WERI-Rb-1 (cell line): ENCODE results near the gene TBC1D12.

Source experiments
- DNase-seq: peaks from one replicate; pipeline ENCODE4 v3.0.0-alpha.2; 2020
- H3K27ac ChIP-seq: fragments of 250-450 bp; sonication (Bioruptor Pico); 2 replicates; pipeline ENCODE4 v1.5.1; 2020; ENCODE audit warnings: mild to moderate bottlenecking, moderate library complexity
- H3K27me3 ChIP-seq: fragments of 250-450 bp; sonication (Bioruptor Pico); 2 replicates; pipeline ENCODE4 v1.5.1; 2021; ENCODE audit warnings: mild to moderate bottlenecking, low read depth, moderate library complexity; ENCODE audit not compliant: insufficient read depth, severe bottlenecking
- H3K36me3 ChIP-seq: fragments of 250-450 bp; sonication (Bioruptor Pico); 2 replicates; pipeline ENCODE4 v1.5.1; 2020; ENCODE audit warnings: mild to moderate bottlenecking, moderate library complexity
- H3K4me3 ChIP-seq: 2 replicates; pipeline ENCODE4 v1.5.1; 2011; ENCODE audit warnings: low read depth, mild to moderate bottlenecking, control low read depth, low read length
- H3K9me3 ChIP-seq: fragments of 250-450 bp; sonication (Bioruptor Pico); 2 replicates; pipeline ENCODE4 v1.5.1; 2021; ENCODE audit warnings: mild to moderate bottlenecking, moderate library complexity; ENCODE audit not compliant: severe bottlenecking
- TF ChIP-seq, protein P1 (sequence below): IDR thresholded peaks from 2 replicates; pipeline ENCODE4 v1.5.1; 2011; ENCODE audit warnings: low read depth, mild to moderate bottlenecking, control low read depth, inconsistent platforms, low read length

The TBC1D12 gene

DNA sequence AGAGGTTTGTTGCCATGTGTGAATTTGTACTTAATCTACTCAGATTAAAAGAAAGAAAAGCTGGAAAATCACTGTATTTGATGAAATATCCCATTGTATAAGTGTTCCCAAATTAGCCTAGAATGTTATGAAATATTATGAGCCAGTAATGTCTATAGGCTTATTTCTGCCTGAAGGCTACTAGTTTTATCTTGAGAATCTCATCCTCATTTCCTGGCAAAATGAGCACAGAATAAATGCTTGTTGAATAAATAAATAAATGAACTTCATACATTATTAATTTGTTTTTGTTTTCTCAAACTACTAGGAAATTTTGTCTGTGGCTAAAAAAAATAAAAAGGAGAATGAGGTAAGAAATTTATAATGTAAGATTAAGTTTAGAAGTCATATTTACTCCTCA is 168.7 kb downstream of the TBC1D12 start:
- H3K4me3 ChIP-seq, result no peak overlapping the region
- H3K27ac ChIP-seq, result no peak overlapping the region
- DNase-seq, result no peak
- no peaks in the 10 kb centered on the region for H3K27me3 ChIP-seq
- TF ChIP-seq, protein P1, sequence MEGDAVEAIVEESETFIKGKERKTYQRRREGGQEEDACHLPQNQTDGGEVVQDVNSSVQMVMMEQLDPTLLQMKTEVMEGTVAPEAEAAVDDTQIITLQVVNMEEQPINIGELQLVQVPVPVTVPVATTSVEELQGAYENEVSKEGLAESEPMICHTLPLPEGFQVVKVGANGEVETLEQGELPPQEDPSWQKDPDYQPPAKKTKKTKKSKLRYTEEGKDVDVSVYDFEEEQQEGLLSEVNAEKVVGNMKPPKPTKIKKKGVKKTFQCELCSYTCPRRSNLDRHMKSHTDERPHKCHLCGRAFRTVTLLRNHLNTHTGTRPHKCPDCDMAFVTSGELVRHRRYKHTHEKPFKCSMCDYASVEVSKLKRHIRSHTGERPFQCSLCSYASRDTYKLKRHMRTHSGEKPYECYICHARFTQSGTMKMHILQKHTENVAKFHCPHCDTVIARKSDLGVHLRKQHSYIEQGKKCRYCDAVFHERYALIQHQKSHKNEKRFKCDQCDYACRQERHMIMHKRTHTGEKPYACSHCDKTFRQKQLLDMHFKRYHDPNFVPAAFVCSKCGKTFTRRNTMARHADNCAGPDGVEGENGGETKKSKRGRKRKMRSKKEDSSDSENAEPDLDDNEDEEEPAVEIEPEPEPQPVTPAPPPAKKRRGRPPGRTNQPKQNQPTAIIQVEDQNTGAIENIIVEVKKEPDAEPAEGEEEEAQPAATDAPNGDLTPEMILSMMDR, result no peak
- H3K9me3 ChIP-seq, result no peaks in the 10 kb centered on the region
- H3K36me3 ChIP-seq, result peaks cover 72% of the 10 kb centered on the region

DNA sequence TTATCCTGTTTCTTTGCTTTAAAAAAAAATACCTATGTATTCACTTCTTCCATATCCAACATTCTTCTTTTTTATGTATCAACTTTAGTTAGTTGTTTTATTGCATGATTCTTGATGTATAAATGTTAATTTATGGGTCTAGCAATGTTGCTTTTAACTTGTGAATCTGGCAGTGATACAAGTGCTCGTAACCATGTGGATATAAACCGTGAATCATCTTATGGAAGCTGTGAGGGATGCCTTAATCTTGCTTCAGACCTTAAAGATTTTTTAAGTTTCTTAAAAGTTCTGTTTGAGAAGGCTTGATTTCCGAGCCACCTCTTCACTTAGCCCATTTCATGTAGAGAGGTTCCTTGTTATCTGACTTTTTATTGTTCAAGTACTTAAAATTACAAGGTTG is 169.2 kb downstream of the TBC1D12 start:
- Histone ChIP-seq H3K36me3 (peaks cover 71% of the 10 kb centered on the region), H3K27ac (no peak overlapping the region), H3K9me3 (no peaks in the 10 kb centered on the region), H3K4me3 (no peak overlapping the region), H3K27me3 (no peaks in the 10 kb centered on the region)
- DNase-seq, result no peak
- TF ChIP-seq, protein P1, result no peak

DNA sequence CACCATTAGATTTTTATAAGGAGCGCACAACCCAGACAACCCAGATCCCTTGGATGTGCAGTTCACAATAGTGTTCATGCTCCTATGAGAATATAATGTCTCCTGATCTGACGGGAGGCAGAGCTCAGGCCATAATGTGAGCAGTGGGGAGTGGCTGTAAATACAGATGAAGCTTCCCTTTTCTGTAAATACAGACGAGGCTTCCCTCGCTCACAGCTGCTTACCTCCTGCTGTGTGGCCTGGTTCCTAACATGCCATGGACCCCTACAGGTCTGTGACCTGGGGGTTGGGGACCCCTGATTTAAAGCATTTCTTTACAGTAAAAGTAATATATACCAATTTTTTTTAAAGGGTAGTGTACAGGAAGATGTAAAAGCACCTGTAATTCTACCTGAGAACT is 176.4 kb downstream of the TBC1D12 start:
- H3K4me3 ChIP-seq, result no peak overlapping the region
- peaks cover 49% of the 10 kb centered on the region for H3K36me3 ChIP-seq
- TF ChIP-seq, protein P1, result no peak
- no peaks in the 10 kb centered on the region for H3K9me3 ChIP-seq
- no peaks in the 10 kb centered on the region for H3K27me3 ChIP-seq
- no peak for DNase-seq
- H3K27ac ChIP-seq, result no peak overlapping the region

DNA sequence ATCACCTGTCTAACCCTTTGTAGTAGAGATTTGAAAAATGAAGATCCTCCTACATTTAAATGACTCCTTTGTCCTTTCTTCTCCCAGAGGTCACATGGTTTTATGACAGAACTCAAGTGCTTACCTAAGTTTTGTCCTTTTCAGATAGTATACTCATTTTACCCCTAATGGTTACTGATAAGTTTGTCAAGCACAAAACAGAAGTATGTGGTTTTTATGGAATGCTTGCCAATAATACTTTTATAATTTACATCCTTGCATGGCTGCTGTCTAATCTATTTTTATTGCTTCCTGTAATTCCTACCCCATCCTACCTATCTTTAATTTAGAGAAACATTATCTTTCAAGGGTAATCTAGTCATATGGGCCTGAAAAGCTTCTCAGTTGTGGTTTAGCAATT is 180.8 kb downstream of the TBC1D12 start:
- H3K27me3 ChIP-seq, result no peaks in the 10 kb centered on the region
- peaks cover 53% of the 10 kb centered on the region for H3K36me3 ChIP-seq
- H3K27ac ChIP-seq, result no peak overlapping the region
- no peak for DNase-seq
- TF ChIP-seq, protein P1, result no peak
- no peak overlapping the region for H3K4me3 ChIP-seq
- no peaks in the 10 kb centered on the region for H3K9me3 ChIP-seq
